22Rv1 (cell line): ENCODE results near the gene SORL1.

Experiments
- H3K27ac ChIP-seq: fragments of 450-650 bp; 2 replicates; pipeline ENCODE4 v1.5.1; 2017
- CTCF ChIP-seq: fragments of 450-650 bp; IDR thresholded peaks from 2 replicates; pipeline ENCODE4 v1.5.1; 2017; ENCODE audit warnings: mild to moderate bottlenecking
- ZFX ChIP-seq: fragments of 450-650 bp; IDR thresholded peaks from 2 replicates; pipeline ENCODE4 v1.6.1; 2017; ENCODE audit warnings: antibody characterized with exemption, borderline replicate concordance

The SORL1 gene

GRCh38 chr11:121654843-121655536 lies 202.9 kb downstream of the SORL1 start:
- TF ChIP-seq ZFX (no peak), CTCF (no peak)
- peak overlapping the region; percentile 45; the same call in 1 of the 2 replicates for H3K27ac ChIP-seq

GRCh38 chr11:121655537-121656327 lies 203.6 kb downstream of the SORL1 start:
- peak overlapping the region; percentile 45 for H3K27ac ChIP-seq
- TF ChIP-seq ZFX = no peak
- peak; percentile 92 for TF ChIP-seq CTCF

- no peak overlapping the region for H3K27ac ChIP-seq
- TF ChIP-seq CTCF (peak; percentile 2; the same call in 1 of the 2 replicates), ZFX (no peak)
Measured at GRCh38 chr11:121656328-121657090, 204.4 kb downstream of the SORL1 start.

GRCh38 chr11:121657146-121657545 lies 205.0 kb downstream of the SORL1 start:
- H3K27ac ChIP-seq = no peak overlapping the region
- no peak for TF ChIP-seq CTCF
- no peak for TF ChIP-seq ZFX

- TF ChIP-seq ZFX (no peak), CTCF (no peak)
- no peak overlapping the region for H3K27ac ChIP-seq
Measured at GRCh38 chr11:121659811-121660210, 207.7 kb downstream of the SORL1 start.

- TF ChIP-seq ZFX (no peak), CTCF (no peak)
- no peak overlapping the region for H3K27ac ChIP-seq
Measured at GRCh38 chr11:121661880-121662486, 209.9 kb downstream of the SORL1 start.
